HG02840 (cell line): Measurements from ENCODE around the gene DDX54.
"Not testable (repeated sequence)": the region's sequence is repeated elsewhere in the genome, so short reads cannot be mapped to it uniquely, and the experiment has no call there.

ENCODE experiments used
- ATAC-seq: cut with Tn5 transposase; IDR thresholded peaks from one replicate; pipeline ENCODE4 v1.9.1; 2021; ENCODE audit warnings: mild to moderate bottlenecking, moderate library complexity, moderate number of reproducible peaks; ENCODE audit not compliant: unreplicated experiment, low FRiP score

Gene DDX54

GRCh38 chr12:113129664-113130456 is 55.4 kb downstream of the DDX54 start:
- no peak for ATAC-seq

GRCh38 chr12:113128802-113129663 is 56.2 kb downstream of the DDX54 start:
- ATAC-seq = no peak

GRCh38 chr12:113127791-113128199 is 57.5 kb downstream of the DDX54 start:
- ATAC-seq = no peak

GRCh38 chr12:113120670-113121370 is 64.5 kb downstream of the DDX54 start:
- ATAC-seq = no peak

GRCh38 chr12:113119980-113120669 is 65.2 kb downstream of the DDX54 start:
- no peak for ATAC-seq

- no peak for ATAC-seq
Measured at GRCh38 chr12:113118142-113118541, 67.1 kb downstream of the DDX54 start.

- ATAC-seq = not testable (repeated sequence)
Measured at GRCh38 chr12:113117684-113118083, 67.6 kb downstream of the DDX54 start.

GRCh38 chr12:113116875-113117274 is 68.4 kb downstream of the DDX54 start:
- no peak for ATAC-seq

GRCh38 chr12:113115455-113116126 is 69.7 kb downstream of the DDX54 start:
- ATAC-seq = no peak

- ATAC-seq = no peak
Measured at GRCh38 chr12:113114447-113115178, 70.7 kb downstream of the DDX54 start.

- ATAC-seq = no peak
Measured at GRCh38 chr12:113113397-113113796, 71.9 kb downstream of the DDX54 start.

GRCh38 chr12:113112043-113112899 is 73.0 kb downstream of the DDX54 start:
- no peak for ATAC-seq

- ATAC-seq = no peak
Measured at GRCh38 chr12:113111247-113111646, 74.0 kb downstream of the DDX54 start.

GRCh38 chr12:113109872-113110599 is 75.2 kb downstream of the DDX54 start:
- no peak for ATAC-seq

- ATAC-seq = no peak
Measured at GRCh38 chr12:113109360-113109759, 75.9 kb downstream of the DDX54 start.

- ATAC-seq = no peak
Measured at GRCh38 chr12:113108308-113108707, 77.0 kb downstream of the DDX54 start.
